SK-N-MC (cell line): Measurements from ENCODE around the gene ACTMAP.

Experiments used
- DNase-seq: peaks from one replicate; pipeline ENCODE4 v3.0.0-alpha.2; 2011; ENCODE audit warnings: low read depth, low spot score
- H3K27ac ChIP-seq: fragments of 200-600 bp; sonication (generic); 2 replicates; pipeline ENCODE4 v1.5.1; 2016; ENCODE audit warnings: mixed run types
- H3K36me3 ChIP-seq: fragments of 200-600 bp; sonication (generic); 2 replicates; pipeline ENCODE4 v1.6.1; 2017; ENCODE audit warnings: antibody characterized with exemption, low read length, mixed read lengths; ENCODE audit not compliant: insufficient read depth
- H3K4me3 ChIP-seq: fragments of 200-600 bp; sonication (generic); 2 replicates; pipeline ENCODE4 v1.5.1; 2016
- H3K9ac ChIP-seq: fragments of 200-600 bp; sonication (generic); 2 replicates; pipeline ENCODE4 v1.8.0; 2017; ENCODE audit warnings: mixed run types, mixed read lengths; ENCODE audit not compliant: insufficient read length
- H3K9me3 ChIP-seq: fragments of 200-600 bp; sonication (generic); 2 replicates; pipeline ENCODE4 v1.6.1; 2017; ENCODE audit warnings: low read depth, mild to moderate bottlenecking, antibody characterized with exemption, low read length, moderate library complexity, mixed read lengths
- EZH2 ChIP-seq: fragments of 200-600 bp; sonication (generic); IDR thresholded peaks from one replicate; pipeline ENCODE4 v1.6.1; 2017; ENCODE audit warnings: antibody characterized with exemption
- FOXP2 ChIP-seq: optimal IDR thresholded peaks from 2 replicates; pipeline ENCODE3; 2011; ENCODE audit warnings: mild to moderate bottlenecking, moderate library complexity; ENCODE audit not compliant: insufficient read depth; ENCODE audit errors: extremely low read length, control extremely low read depth
- POLR2AphosphoS5 ChIP-seq: IDR thresholded peaks from 2 replicates; pipeline ENCODE4 v1.6.1; 2012; ENCODE audit warnings: mild to moderate bottlenecking, low read depth, low read length, borderline replicate concordance

The ACTMAP gene

GRCh38 chr19:40714441-40715299, 35.6 kb downstream of the ACTMAP start:
- TF ChIP-seq POLR2AphosphoS5 (no peak; the same call in none of the 2 replicates), FOXP2 (peak; percentile 47)
- Histone ChIP-seq H3K9me3 (no peaks in the 10 kb centered on the region), H3K27ac (peak overlapping the region; percentile 97), H3K36me3 (peaks cover 3% of the 10 kb centered on the region; the same call in 1 of the 2 replicates), H3K4me3 (peak overlapping the region; percentile 99), H3K9ac (peak overlapping the region; percentile 60)
- DNase-seq: peak; percentile 77

- no peak for TF ChIP-seq POLR2AphosphoS5
- TF ChIP-seq FOXP2: no peak
- no peak for TF ChIP-seq EZH2
- Histone ChIP-seq H3K4me3 (peak overlapping the region; percentile 99), H3K9ac (no peak overlapping the region), H3K27ac (no peak overlapping the region), H3K36me3 (peaks cover 6% of the 10 kb centered on the region; the same call in 1 of the 2 replicates), H3K9me3 (no peaks in the 10 kb centered on the region)
- DNase-seq: no peak
Observed at GRCh38 chr19:40713939-40714338, 36.3 kb downstream of the ACTMAP start.

- TF ChIP-seq POLR2AphosphoS5 (no peak), FOXP2 (no peak), EZH2 (no peak)
- DNase-seq: no peak
- no peak overlapping the region for H3K27ac ChIP-seq
- no peak overlapping the region for H3K4me3 ChIP-seq
- no peak overlapping the region for H3K9ac ChIP-seq
- no peaks in the 10 kb centered on the region for H3K9me3 ChIP-seq
- peaks cover 23% of the 10 kb centered on the region for H3K36me3 ChIP-seq
Observed at GRCh38 chr19:40709817-40710216, 40.5 kb downstream of the ACTMAP start.

GRCh38 chr19:40707615-40708014, 42.7 kb downstream of the ACTMAP start:
- no peaks in the 10 kb centered on the region for H3K9me3 ChIP-seq
- H3K36me3 ChIP-seq: peaks cover 32% of the 10 kb centered on the region
- H3K4me3 ChIP-seq: no peak overlapping the region
- H3K9ac ChIP-seq: no peak overlapping the region
- TF ChIP-seq EZH2 (no peak), FOXP2 (no peak), POLR2AphosphoS5 (no peak)
- no peak overlapping the region for H3K27ac ChIP-seq
- DNase-seq: no peak

GRCh38 chr19:40705950-40706619, 44.2 kb downstream of the ACTMAP start:
- TF ChIP-seq FOXP2: no peak
- no peak for TF ChIP-seq EZH2
- no peak for TF ChIP-seq POLR2AphosphoS5
- Histone ChIP-seq H3K4me3 (no peak overlapping the region), H3K9me3 (no peaks in the 10 kb centered on the region), H3K27ac (no peak overlapping the region; the same call in 1 of the 2 replicates), H3K9ac (no peak overlapping the region), H3K36me3 (peaks cover 35% of the 10 kb centered on the region)
- DNase-seq: no peak

GRCh38 chr19:40705362-40705651, 45.0 kb downstream of the ACTMAP start:
- Histone ChIP-seq H3K9ac (no peak overlapping the region), H3K9me3 (no peaks in the 10 kb centered on the region), H3K4me3 (no peak overlapping the region), H3K27ac (no peak overlapping the region), H3K36me3 (peaks cover 35% of the 10 kb centered on the region)
- TF ChIP-seq EZH2: no peak
- TF ChIP-seq FOXP2: no peak
- no peak for TF ChIP-seq POLR2AphosphoS5
- DNase-seq: no peak

- TF ChIP-seq EZH2: no peak
- no peak for TF ChIP-seq FOXP2
- TF ChIP-seq POLR2AphosphoS5: no peak
- no peak for DNase-seq
- Histone ChIP-seq H3K36me3 (peaks cover 32% of the 10 kb centered on the region), H3K9ac (no peak overlapping the region), H3K4me3 (no peak overlapping the region), H3K9me3 (no peaks in the 10 kb centered on the region), H3K27ac (no peak overlapping the region)
Observed at GRCh38 chr19:40704491-40705361, 45.6 kb downstream of the ACTMAP start.
